NCI-H1694 treated with DMSO at 0.1 percent for 48 hours (cell line): ENCODE measurements around the gene TMEM161B.
"Not testable (repeated sequence)": the region's sequence is repeated elsewhere in the genome, so short reads cannot be mapped to it uniquely, and the experiment has no call there.

Experiments
- DNase-seq: peaks from one replicate; lab custom pipeline; 2025; lab: John Stamatoyannopoulos, UW

TMEM161B gene

GRCh38 chr5:88177486-88177885 lies 91.2 kb downstream of the TMEM161B start:
- not testable (repeated sequence) for DNase-seq

GRCh38 chr5:88172847-88173758 lies 95.5 kb downstream of the TMEM161B start:
- DNase-seq: no peak

DNA sequence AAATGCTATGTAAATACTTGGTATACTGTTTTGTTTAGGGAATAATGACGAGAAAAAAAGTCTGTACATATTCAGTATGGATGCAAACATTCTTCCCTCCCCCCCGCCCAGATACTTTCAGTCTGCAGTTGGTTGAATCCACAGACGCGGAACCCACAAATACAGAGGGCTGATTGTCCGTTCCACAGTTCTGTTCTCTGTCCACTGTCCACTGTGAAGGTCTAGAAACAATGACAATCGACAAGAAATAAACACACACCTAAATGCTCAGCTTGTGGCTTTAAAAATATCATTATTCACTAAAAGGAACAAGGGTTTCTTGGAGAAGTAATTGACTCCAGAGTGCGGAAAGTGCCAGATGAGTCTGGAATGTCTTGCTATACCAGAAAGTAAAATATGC lies 109.1 kb downstream of the TMEM161B start:
- no peak for DNase-seq

DNA sequence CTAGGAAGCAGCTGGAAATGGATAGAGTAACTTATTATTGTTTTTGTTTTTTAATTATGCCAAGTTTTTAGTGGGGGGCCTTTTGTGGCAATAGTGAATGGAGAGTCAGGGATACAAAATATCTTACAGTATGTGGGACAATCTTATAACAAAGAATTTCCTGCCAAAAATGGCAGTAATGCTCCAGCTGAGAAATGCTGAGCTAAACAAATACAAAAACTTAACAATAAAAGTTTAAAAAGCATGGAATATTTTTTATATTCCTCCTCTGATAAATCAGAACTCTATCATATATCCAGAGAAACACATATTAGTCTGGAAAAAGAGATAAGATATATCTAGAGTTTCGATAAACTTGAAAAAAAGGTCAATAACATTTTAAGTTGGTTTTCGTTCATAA lies 110.6 kb downstream of the TMEM161B start:
- no peak for DNase-seq

DNA sequence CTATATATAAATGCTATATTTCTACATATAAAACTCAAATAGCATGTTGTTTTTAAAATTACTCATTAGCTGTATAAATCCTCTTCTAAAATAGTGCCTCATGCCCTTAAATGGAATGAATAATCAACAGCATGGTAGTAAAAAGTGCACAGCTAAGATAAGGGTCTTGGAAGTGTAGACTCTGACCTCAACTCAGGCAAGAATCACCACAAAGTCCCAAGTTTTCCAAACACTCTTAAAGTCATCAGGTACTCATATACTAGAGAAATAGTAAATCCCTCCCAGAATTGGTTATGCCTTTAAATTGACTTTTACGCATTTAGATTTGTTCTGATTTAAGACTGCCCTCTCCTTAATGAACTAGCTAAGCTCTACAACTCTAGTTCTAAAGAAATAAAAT lies 113.8 kb downstream of the TMEM161B start:
- no peak for DNase-seq

- no peak for DNase-seq
These were observed 117.9 kb downstream of the TMEM161B start for GRCh38 chr5:88150747-88151146.

DNA sequence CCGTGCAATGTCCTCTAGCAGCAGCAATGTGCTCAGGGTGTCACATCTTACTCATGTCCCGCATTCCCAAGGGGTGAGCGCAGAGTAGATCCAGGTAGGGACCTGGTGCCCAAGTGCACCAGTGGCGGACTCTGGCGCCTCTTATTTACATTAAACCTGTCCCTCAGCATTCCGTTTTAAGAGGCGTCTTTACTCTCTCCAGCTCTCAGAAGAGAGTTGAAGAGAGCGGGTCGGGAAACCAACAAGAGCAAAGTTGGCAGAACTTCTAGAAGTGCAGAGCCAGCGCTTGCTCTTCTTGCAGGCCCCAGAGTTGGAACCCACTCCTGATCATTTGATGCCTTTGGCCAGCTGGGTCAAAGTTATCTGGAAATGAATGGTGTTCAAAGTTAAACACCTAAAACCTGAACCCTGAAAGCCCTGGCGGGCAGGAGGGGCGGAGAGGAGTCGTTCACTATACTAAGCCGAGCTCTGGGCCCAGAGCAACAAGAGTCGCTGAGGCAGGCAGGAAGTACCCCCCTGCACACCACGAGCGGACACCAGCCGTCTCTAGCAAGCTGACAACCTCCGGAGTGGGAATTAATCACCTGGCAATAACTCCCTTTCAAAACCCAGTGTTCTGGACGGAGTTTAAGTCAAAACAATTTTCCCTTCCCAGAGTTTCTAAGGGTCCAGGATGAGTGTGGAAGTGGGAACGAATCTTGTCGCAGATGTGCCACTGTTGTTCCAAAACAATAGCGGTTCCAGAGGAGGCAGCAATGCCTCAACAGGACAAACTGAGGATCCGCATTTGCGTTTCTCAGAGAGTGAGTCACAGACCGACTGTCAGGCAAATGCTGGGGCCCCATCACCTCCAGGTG lies 122.8 kb downstream of the TMEM161B start:
- DNase-seq: no peak

GRCh38 chr5:88145221-88145610 lies 123.4 kb downstream of the TMEM161B start:
- no peak for DNase-seq
